Esophagus (tissue), 2 donors: Measurements from ENCODE around the gene CLEC3A. TPM values are rescaled to one million over a fixed set of nuclear protein-coding genes. Genes with fewer than 3 reads are reported as not detected.
"Not testable (repeated sequence)": the region's sequence is repeated elsewhere in the genome, so short reads cannot be mapped to it uniquely, and the experiment has no call there.

ENCODE experiments used
- H3K27ac ChIP-seq, 2 donors: one replicate each; pipeline ENCODE4 v1.5.1; 2013; ENCODE audit warnings: low read depth in 2 of 2, mild to moderate bottlenecking in 2 of 2, inconsistent platforms in 1 of 2, low read length in 1 of 2, moderate library complexity in 1 of 2
- H3K27me3 ChIP-seq, 2 donors: one replicate each; pipeline ENCODE4 v1.6.1; 2013; ENCODE audit warnings: low read length in 2 of 2, control low read depth in 1 of 2, mild to moderate bottlenecking in 1 of 2; ENCODE audit not compliant: insufficient read depth in 2 of 2, control insufficient read depth in 1 of 2
- H3K36me3 ChIP-seq, 2 donors: one replicate each; pipeline ENCODE4 v1.6.1; 2013; ENCODE audit warnings: low read length in 1 of 2; ENCODE audit not compliant: control insufficient read depth in 2 of 2, insufficient read depth in 2 of 2
- H3K4me1 ChIP-seq, 2 donors: one replicate each; pipeline ENCODE4 v1.6.1; 2013; ENCODE audit warnings: low read length in 1 of 2; ENCODE audit not compliant: control insufficient read depth in 2 of 2, insufficient read depth in 2 of 2
- H3K4me3 ChIP-seq, 2 donors: one replicate each; pipeline ENCODE4 v1.5.1; 2013; ENCODE audit warnings: low read length in 2 of 2, mild to moderate bottlenecking in 2 of 2, low read depth in 1 of 2, moderate library complexity in 1 of 2
- H3K9me3 ChIP-seq, 2 donors: one replicate each; pipeline ENCODE4 v1.6.1; 2013; ENCODE audit warnings: mild to moderate bottlenecking in 2 of 2, low read depth in 1 of 2, low read length in 1 of 2, moderate library complexity in 1 of 2; ENCODE audit not compliant: control insufficient read depth in 2 of 2, insufficient read depth in 1 of 2
- WGBS, 2 donors: extraction: QIAGEN DNeasy Blood & Tissue Kit; methylation state at CpG; one replicate each; pipeline ENCODE4 v1.1.7; 2013; 5-methylcytosine and 5-hydroxymethylcytosine counted together
- polyA plus RNA-seq, 2 donors: library from polyadenylated mRNA; stranded (reverse); fragments of 200-250 nt; gene quantifications; one replicate each; pipeline ENCODE4 v1.2.3, GENCODE V29; 2013
- donor health status: healthy with polysubstance abuse.
- donor health status: Bipolar disorder and iron deficiency.

CLEC3A gene
- polyA plus RNA-seq, 2 donors, result 0.04 TPM; not detected in 1

DNA sequence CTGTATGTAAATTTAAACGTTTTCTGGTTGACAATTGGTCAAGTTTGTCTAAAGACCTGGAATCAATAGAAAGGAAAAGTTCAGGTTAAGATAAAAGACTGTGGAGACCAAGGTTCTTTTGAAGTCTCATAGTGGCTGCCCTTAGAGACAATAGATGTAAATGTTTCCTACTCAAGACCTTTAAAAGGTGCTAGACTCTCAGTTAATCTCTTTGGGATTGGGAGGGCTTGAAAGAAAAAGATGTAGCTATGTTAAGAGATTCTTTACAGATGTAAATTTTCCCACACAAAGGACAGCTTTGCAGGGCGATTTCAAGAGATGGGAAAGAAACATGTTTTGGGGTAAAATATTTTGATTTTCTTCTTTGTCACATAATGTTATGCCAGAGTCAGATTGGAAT, 30.0 kb upstream of the CLEC3A start:
- WGBS, 2 donors, result 24 to 38% methylated on average over 2 of the region's 2 CpGs
- H3K4me3 ChIP-seq, H3K27ac ChIP-seq: not testable (repeated sequence)

GRCh38 chr16:77993111-77993985, 29.0 kb upstream of the CLEC3A start:
- no peaks in the 10 kb centered on the region for H3K4me1 ChIP-seq
- no peaks in the 10 kb centered on the region for H3K27me3 ChIP-seq
- no peaks in the 10 kb centered on the region for H3K36me3 ChIP-seq
- H3K9me3 ChIP-seq, result peaks cover 0 to 3% of the 10 kb centered on the region in 2 donors
- peak overlapping the region in 1 of 2 donors; percentile 21 for H3K27ac ChIP-seq
- no peak overlapping the region for H3K4me3 ChIP-seq
- WGBS, 2 donors, result 28 to 30% methylated on average over 6 of the region's 6 CpGs

More for the DNA sequence above, 30.0 kb upstream of the CLEC3A start:
- not testable (repeated sequence) for H3K4me1 ChIP-seq, H3K27me3 ChIP-seq, H3K36me3 ChIP-seq, H3K9me3 ChIP-seq

- Histone ChIP-seq H3K9me3 (peaks cover 0 to 3% of the 10 kb centered on the region in 2 donors), H3K27me3 (no peaks in the 10 kb centered on the region), H3K36me3 (no peaks in the 10 kb centered on the region), H3K4me1 (no peaks in the 10 kb centered on the region), H3K27ac (no peak overlapping the region), H3K4me3 (no peak overlapping the region)
- 85 to 88% methylated on average over 7 of the region's 7 CpGs for WGBS, 2 donors
These were observed 26.4 kb upstream of the CLEC3A start for GRCh38 chr16:77995843-77996455.

GRCh38 chr16:77998350-77999023, 23.9 kb upstream of the CLEC3A start:
- Histone ChIP-seq H3K36me3 (no peaks in the 10 kb centered on the region), H3K27me3 (no peaks in the 10 kb centered on the region), H3K4me1 (no peaks in the 10 kb centered on the region), H3K9me3 (peaks cover 0 to 3% of the 10 kb centered on the region in 2 donors), H3K4me3 (no peak overlapping the region), H3K27ac (no peak overlapping the region)
- WGBS, 2 donors, result 59 to 60% methylated on average over 9 to 10 of the region's 10 CpGs

- no peaks in the 10 kb centered on the region for H3K9me3 ChIP-seq
- no peaks in the 10 kb centered on the region for H3K27me3 ChIP-seq
- 49 to 52% methylated on average over 4 of the region's 4 CpGs for WGBS, 2 donors
- no peak overlapping the region for H3K4me3 ChIP-seq
- no peak overlapping the region for H3K27ac ChIP-seq
- no peaks in the 10 kb centered on the region for H3K36me3 ChIP-seq
- no peaks in the 10 kb centered on the region for H3K4me1 ChIP-seq
These were observed 20.8 kb upstream of the CLEC3A start for GRCh38 chr16:78001451-78002025.

- H3K9me3 ChIP-seq, result no peaks in the 10 kb centered on the region
- H3K4me3 ChIP-seq, result no peak overlapping the region
- WGBS, 2 donors, result 18 to 20% methylated on average over 11 of the region's 11 CpGs
- no peaks in the 10 kb centered on the region for H3K36me3 ChIP-seq
- H3K27ac ChIP-seq, result no peak overlapping the region
- no peaks in the 10 kb centered on the region for H3K27me3 ChIP-seq
- H3K4me1 ChIP-seq, result no peaks in the 10 kb centered on the region
These were observed 19.3 kb upstream of the CLEC3A start for GRCh38 chr16:78002915-78003538.

GRCh38 chr16:78004517-78004916, 17.8 kb upstream of the CLEC3A start:
- Histone ChIP-seq H3K9me3 (no peaks in the 10 kb centered on the region), H3K27me3 (no peaks in the 10 kb centered on the region), H3K4me1 (no peaks in the 10 kb centered on the region), H3K36me3 (no peaks in the 10 kb centered on the region), H3K27ac (no peak overlapping the region), H3K4me3 (no peak overlapping the region)
- WGBS, 2 donors, result 77 to 80% methylated on average over 4 of the region's 4 CpGs

DNA sequence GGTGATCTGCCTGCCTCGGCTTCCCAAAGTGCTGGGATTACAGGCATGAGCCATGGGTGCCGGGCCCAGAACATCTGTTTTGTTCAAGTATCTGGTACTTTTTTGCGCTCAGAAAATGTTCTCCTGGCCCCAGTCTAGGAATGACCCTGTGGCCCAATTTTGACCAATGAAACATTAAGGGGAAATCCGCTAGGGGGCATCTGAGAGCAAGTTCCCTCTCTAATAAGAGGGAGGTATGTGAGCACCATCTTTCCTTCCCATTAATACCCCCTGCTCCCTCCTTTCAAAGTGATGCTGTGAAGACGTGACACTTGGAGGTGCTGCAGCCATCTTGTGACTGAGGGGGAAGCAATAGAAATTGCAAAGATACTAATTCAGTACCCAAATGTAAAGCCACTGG, 16.5 kb upstream of the CLEC3A start:
- no peak overlapping the region for H3K27ac ChIP-seq
- H3K4me1 ChIP-seq, result no peaks in the 10 kb centered on the region
- no peaks in the 10 kb centered on the region for H3K27me3 ChIP-seq
- no peaks in the 10 kb centered on the region for H3K9me3 ChIP-seq
- no peak overlapping the region for H3K4me3 ChIP-seq
- 75 to 76% methylated on average over 5 of the region's 5 CpGs for WGBS, 2 donors
- no peaks in the 10 kb centered on the region for H3K36me3 ChIP-seq

- 72 to 75% methylated on average over 3 of the region's 3 CpGs for WGBS, 2 donors
- Histone ChIP-seq H3K4me1 (no peaks in the 10 kb centered on the region), H3K27ac (no peak overlapping the region), H3K9me3 (no peaks in the 10 kb centered on the region), H3K4me3 (no peak overlapping the region), H3K27me3 (no peaks in the 10 kb centered on the region), H3K36me3 (no peaks in the 10 kb centered on the region)
These were observed 15.2 kb upstream of the CLEC3A start for GRCh38 chr16:78007121-78007520.
